ENCODE measurements around the gene KLHDC3.

KLHDC3 gene

GRCh38 chr6:43014434-43014909, 423 bp downstream of the KLHDC3 start:
- TF ChIP-seq CTCF (conservative IDR thresholded peaks at IDR 0.05; ENCODE audit: low read depth, low read length): no peak
- peak; percentile 61 for DNase-seq (ENCODE audit: low read depth)
- H3K4me3 ChIP-seq (ENCODE audit: low read depth, low read length): peak overlapping the region; percentile 96

GRCh38 chr6:43016176-43016942, 2.3 kb downstream of the KLHDC3 start:
- peak; percentile 11 for DNase-seq (ENCODE audit: low read depth)
- TF ChIP-seq CTCF (conservative IDR thresholded peaks at IDR 0.05; ENCODE audit: low read depth, low read length): no peak
- H3K4me3 ChIP-seq (ENCODE audit: low read depth, low read length): no peak overlapping the region

GRCh38 chr6:43016943-43017334, 2.9 kb downstream of the KLHDC3 start:
- no peak for DNase-seq (ENCODE audit: low read depth)
- no peak for TF ChIP-seq CTCF (conservative IDR thresholded peaks at IDR 0.05; ENCODE audit: low read depth, low read length)
- no peak overlapping the region for H3K4me3 ChIP-seq (ENCODE audit: low read depth, low read length)

- H3K4me3 ChIP-seq (ENCODE audit: low read depth, low read length): no peak overlapping the region
- no peak for TF ChIP-seq CTCF (conservative IDR thresholded peaks at IDR 0.05; ENCODE audit: low read depth, low read length)
- no peak for DNase-seq (ENCODE audit: low read depth)
Observed at GRCh38 chr6:43019152-43019551, 5.1 kb downstream of the KLHDC3 start.

- TF ChIP-seq CTCF (conservative IDR thresholded peaks at IDR 0.05; ENCODE audit: low read depth, low read length): no peak
- no peak for DNase-seq (ENCODE audit: low read depth)
- no peak overlapping the region for H3K4me3 ChIP-seq (ENCODE audit: low read depth, low read length)
Observed at GRCh38 chr6:43020052-43020705, 6.1 kb downstream of the KLHDC3 start.

GRCh38 chr6:43020847-43021246, 6.8 kb downstream of the KLHDC3 start:
- no peak for TF ChIP-seq CTCF (conservative IDR thresholded peaks at IDR 0.05; ENCODE audit: low read depth, low read length)
- H3K4me3 ChIP-seq (ENCODE audit: low read depth, low read length): peak overlapping the region; percentile 67
- DNase-seq (ENCODE audit: low read depth): peak; percentile 34
